DMS114 treated with DMSO at 0.1 percent for 48 hours (cell line): ENCODE measurements around the gene MRTFB.
"Not testable (repeated sequence)": the region's sequence is repeated elsewhere in the genome, so short reads cannot be mapped to it uniquely, and the experiment has no call there.

Experiments used
- DNase-seq: peaks from one replicate; lab custom pipeline; 2025; ENCODE audit not compliant: unreplicated experiment; lab: John Stamatoyannopoulos, UW

MRTFB gene

GRCh38 chr16:14102925-14103720 is 32.0 kb downstream of the MRTFB start:
- DNase-seq = no peak

- DNase-seq = no peak
Observed at GRCh38 chr16:14104066-14104465, 32.9 kb downstream of the MRTFB start.

GRCh38 chr16:14105760-14106375 is 34.7 kb downstream of the MRTFB start:
- DNase-seq = no peak

- DNase-seq = no peak
Observed at GRCh38 chr16:14106457-14106856, 35.3 kb downstream of the MRTFB start.

GRCh38 chr16:14106961-14107360 is 35.8 kb downstream of the MRTFB start:
- no peak for DNase-seq

- DNase-seq = no peak
Observed at GRCh38 chr16:14109077-14109775, 38.1 kb downstream of the MRTFB start.

- no peak for DNase-seq
Observed at GRCh38 chr16:14109782-14110727, 38.9 kb downstream of the MRTFB start.

- no peak for DNase-seq
Observed at GRCh38 chr16:14110728-14111251, 39.7 kb downstream of the MRTFB start.

GRCh38 chr16:14111713-14112538 is 40.8 kb downstream of the MRTFB start:
- no peak for DNase-seq

GRCh38 chr16:14112539-14112856 is 41.4 kb downstream of the MRTFB start:
- no peak for DNase-seq

GRCh38 chr16:14113344-14113743 is 42.2 kb downstream of the MRTFB start:
- no peak for DNase-seq

GRCh38 chr16:14117051-14117450 is 45.9 kb downstream of the MRTFB start:
- DNase-seq = no peak

GRCh38 chr16:14119799-14120198 is 48.7 kb downstream of the MRTFB start:
- no peak for DNase-seq

- no peak for DNase-seq
Observed at GRCh38 chr16:14120335-14120734, 49.2 kb downstream of the MRTFB start.

- no peak for DNase-seq
Observed at GRCh38 chr16:14121142-14121541, 50.0 kb downstream of the MRTFB start.

- DNase-seq = no peak
Observed at GRCh38 chr16:14121872-14122271, 50.8 kb downstream of the MRTFB start.

- DNase-seq = not testable (repeated sequence)
Observed at GRCh38 chr16:14122430-14122829, 51.3 kb downstream of the MRTFB start.

GRCh38 chr16:14125000-14125681 is 54.0 kb downstream of the MRTFB start:
- DNase-seq = no peak

GRCh38 chr16:14125708-14126107 is 54.6 kb downstream of the MRTFB start:
- no peak for DNase-seq
